ENCODE data around the gene HS3ST3A1. TPM values are rescaled to one million over a fixed set of nuclear protein-coding genes. Genes with fewer than 3 reads are reported as not detected.
A peak's percentile ranks its signal among the peaks of the same experiment; 100 is the strongest.

The HS3ST3A1 gene
- total and polyA plus RNA-seq, 2 of the 4 experiments (the other 2 are of a cell fraction): 8.8 to 9.0 TPM

- H3K9ac ChIP-seq (ENCODE audit: low read depth, low read length): no peak overlapping the region
- H3K14ac ChIP-seq (replicated peaks; ENCODE audit: low read depth, low read length): no peak overlapping the region
- dilution Hi-C loops (cut with HindIII; ENCODE audit: low sequenced_read_pairs, unreplicated experiment) (no loop called here), in situ Hi-C loops (cut with MboI; ENCODE audit: low sequenced_read_pairs) (no loop called here), intact Hi-C loops (cut with micrococcal nuclease) (loop anchor here (1.0 kb wide), 1 partner anchor 653 kb away; no protein-coding TSS in a partner anchor)
- no peak overlapping the region for H4K91ac ChIP-seq (ENCODE audit: insufficient read depth, low read depth, low read length)
- 25% methylated on average over 1 of the region's 6 CpGs; no CpG with 5 or more reads in 1 of the 2 experiments for WGBS, 2 experiments (ENCODE audit: extremely low coverage in 2 of 2, insufficient read length in 1 of 2)
- ChIA-PET POLR2A (ENCODE audit: unreplicated experiment) (no interaction called here), CTCF (no interaction called here)
- no peaks in the 10 kb centered on the region for H4K20me1 ChIP-seq (ENCODE audit: insufficient read depth, low read length)
- H2AFZ ChIP-seq (replicated peaks; ENCODE audit: low read length, poor library complexity): peak overlapping the region; percentile 2
- no peak overlapping the region for H3K27ac ChIP-seq (ENCODE audit: insufficient read depth, low read length)
- H3K4me1 ChIP-seq (ENCODE audit: control insufficient read depth, insufficient read depth, low read length): peaks cover 14% of the 10 kb centered on the region
- TF ChIP-seq CTCF (conservative IDR thresholded peaks at IDR 0.05; ENCODE audit: low read depth, low read length): no peak
- no peak for TF ChIP-seq NFE2L2 (IDR thresholded peaks at IDR 0.05; ENCODE audit: low read depth, low read length)
- TF ChIP-seq MAZ (IDR thresholded peaks at IDR 0.05; ENCODE audit: borderline replicate concordance, low read depth, low read length): no peak
- no peak for TF ChIP-seq CHD1 (IDR thresholded peaks at IDR 0.05; ENCODE audit: low read depth, low read length)
- no peaks in the 10 kb centered on the region for H3K27me3 ChIP-seq (ENCODE audit: control insufficient read depth, insufficient read depth, low read length)
- H3K9me1 ChIP-seq (ENCODE audit: insufficient read depth, low read length): peaks cover 7% of the 10 kb centered on the region
- no peak overlapping the region for H2BK20ac ChIP-seq (ENCODE audit: low read depth, low read length)
- no peak overlapping the region for H3K56ac ChIP-seq (ENCODE audit: extremely low read depth, insufficient read depth, low read length)
- no peaks in the 10 kb centered on the region for H3K36me3 ChIP-seq (ENCODE audit: control insufficient read depth, insufficient read depth, low read length)
- H2AK5ac ChIP-seq (ENCODE audit: low read depth, low read length): no peak overlapping the region; the same call in 1 of the 2 replicates
- no peaks in the 10 kb centered on the region for H3K79me1 ChIP-seq (ENCODE audit: low read depth in 1 of 2, low read length in 2 of 2)
- no peak overlapping the region for H3K23ac ChIP-seq (ENCODE audit: low read depth, low read length)
- H3K4me3 ChIP-seq (ENCODE audit: insufficient read depth, low read depth, low read length): no peak overlapping the region
- no peak overlapping the region for H4K5ac ChIP-seq (ENCODE audit: low read depth, low read length)
- DNase-seq (no peak), ATAC-seq (ENCODE audit: low read depth) (peak; percentile 53)
- H2BK120ac ChIP-seq (ENCODE audit: low read depth, low read length): no peak overlapping the region; the same call in 1 of the 2 replicates
- no peak overlapping the region for H2BK5ac ChIP-seq (ENCODE audit: low read depth, low read length, poor library complexity, severe bottlenecking)
- H3K9me3 ChIP-seq (ENCODE audit: control insufficient read depth, insufficient read depth, low read length): no peaks in the 10 kb centered on the region
- no TSS peak for BruUV-seq (replicated peaks)
- H2BK15ac ChIP-seq (ENCODE audit: low read depth, low read length): no peak overlapping the region
- H3K18ac ChIP-seq (ENCODE audit: low read depth, low read length): no peak overlapping the region
- no peak overlapping the region for H3K4ac ChIP-seq (ENCODE audit: low read depth, low read length)
- no peak overlapping the region for H3K4me2 ChIP-seq (ENCODE audit: low read depth, low read length)
- no peak overlapping the region for H2AK9ac ChIP-seq (replicated peaks; ENCODE audit: low read depth, low read length, poor library complexity)
- H4K8ac ChIP-seq (ENCODE audit: low read depth in 2 of 2, low read length in 2 of 2): no peak overlapping the region; a peak in 1 of 4 replicates
These were observed 45.9 kb upstream of the HS3ST3A1 start for GRCh38 chr17:13647543-13648021.
